NCI-H2081 treated with DMSO at 0.1 percent for 48 hours (cell line): ENCODE data around the gene ADCY5.

ENCODE experiments used
- DNase-seq: peaks from one replicate; lab custom pipeline; 2025; lab: John Stamatoyannopoulos, UW

ADCY5 gene

DNA sequence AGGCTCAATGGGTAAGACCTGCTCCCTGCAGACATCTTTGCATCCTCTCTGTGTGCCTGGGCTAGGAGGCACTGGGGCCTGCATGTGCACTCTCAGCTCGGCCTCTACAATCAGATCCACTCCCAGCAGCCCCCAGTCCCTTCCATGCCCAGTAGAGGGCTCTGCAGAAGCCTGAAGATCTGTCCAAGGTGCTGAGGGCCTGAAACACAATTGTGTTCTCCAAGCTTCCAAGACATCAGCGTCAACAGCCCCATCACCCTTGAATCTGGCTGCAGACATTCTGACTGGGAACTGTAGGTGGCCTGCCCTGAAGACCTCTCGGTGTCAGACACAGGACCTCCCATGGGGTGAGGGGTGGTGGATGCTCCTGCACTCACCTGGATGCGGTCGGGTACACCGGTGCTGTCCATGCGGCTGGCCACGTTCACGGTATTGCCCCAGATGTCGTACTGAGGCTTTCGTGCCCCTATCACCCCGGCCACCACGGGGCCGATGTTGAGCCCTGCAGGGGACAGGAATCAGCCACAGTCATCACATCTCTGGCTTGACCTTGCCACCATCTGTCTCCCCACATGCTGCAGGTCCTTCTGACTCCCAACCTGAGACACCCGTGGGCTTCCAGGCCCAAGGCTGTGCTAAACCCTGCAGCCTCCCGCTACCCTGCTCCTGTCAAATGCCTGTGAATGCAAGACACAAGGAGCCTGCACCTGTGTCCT is 162.4 kb downstream of the ADCY5 start:
- DNase-seq = no peak

- DNase-seq = no peak
Measured at GRCh38 chr3:123285931-123286307, 163.0 kb downstream of the ADCY5 start.

DNA sequence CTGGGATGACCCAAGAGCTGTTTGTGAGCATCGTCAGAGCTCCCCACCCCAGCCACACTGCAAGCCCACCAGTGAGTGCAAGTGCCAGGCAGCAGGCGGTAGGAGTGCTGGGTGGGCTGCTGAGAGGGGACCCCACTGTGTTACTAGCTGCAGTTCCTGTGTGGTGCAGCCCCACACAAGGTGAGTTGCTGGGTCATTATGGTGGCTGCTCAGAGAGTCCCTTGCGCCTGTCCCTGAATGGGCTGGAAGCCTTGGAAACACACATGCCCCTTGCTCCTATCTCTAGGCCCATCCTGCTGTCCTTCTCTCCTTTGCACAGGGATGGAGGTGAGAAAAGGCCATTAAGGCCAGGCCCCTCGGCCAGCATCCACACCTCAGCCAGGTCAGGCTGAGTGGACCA is 163.4 kb downstream of the ADCY5 start:
- no peak for DNase-seq

DNA sequence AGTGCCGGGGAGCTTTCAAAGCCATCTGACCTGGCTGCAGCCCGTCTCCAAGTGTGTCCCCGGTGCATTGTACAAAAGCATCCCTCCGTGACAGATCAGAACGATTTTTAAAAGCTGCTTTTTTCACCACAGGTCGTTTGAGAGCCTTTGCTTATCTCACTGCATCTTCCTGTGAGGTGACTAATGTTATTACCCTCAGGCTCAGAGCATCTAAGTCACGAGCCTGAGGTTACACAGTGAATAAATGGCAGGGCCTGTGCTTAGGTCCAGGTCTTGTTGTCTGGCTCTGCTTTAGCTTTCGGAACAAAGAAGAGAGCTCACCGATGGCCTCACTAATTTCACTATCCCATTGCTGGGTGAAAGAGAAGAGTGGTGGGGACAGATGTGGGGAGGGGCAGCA is 163.8 kb downstream of the ADCY5 start:
- no peak for DNase-seq

GRCh38 chr3:123284399-123285010 is 164.4 kb downstream of the ADCY5 start:
- no peak for DNase-seq

GRCh38 chr3:123283657-123284398 is 165.1 kb downstream of the ADCY5 start:
- DNase-seq = no peak

- no peak for DNase-seq
Measured at GRCh38 chr3:123283074-123283473, 165.8 kb downstream of the ADCY5 start.

GRCh38 chr3:123282461-123282860 is 166.4 kb downstream of the ADCY5 start:
- DNase-seq = no peak

DNA sequence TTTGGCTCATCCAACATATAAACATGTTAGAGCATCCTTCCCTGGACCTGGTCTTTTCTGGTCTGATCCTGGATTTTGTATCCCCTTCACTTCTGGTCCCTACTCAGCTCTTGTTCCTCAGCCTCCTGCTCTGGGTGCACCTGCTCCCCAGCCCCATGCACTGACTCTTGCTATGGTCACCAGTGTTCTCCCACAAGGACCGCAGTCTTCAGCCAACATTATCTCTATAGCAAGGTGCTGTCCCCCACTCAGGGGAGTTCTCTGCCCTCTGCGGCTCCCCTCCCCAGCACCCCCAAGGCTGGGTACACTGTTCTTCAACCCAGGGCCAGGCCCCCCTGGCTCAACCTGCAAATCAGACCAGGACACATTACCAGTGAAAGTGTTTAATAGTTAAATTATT is 167.0 kb downstream of the ADCY5 start:
- no peak for DNase-seq

GRCh38 chr3:123281406-123281805 is 167.5 kb downstream of the ADCY5 start:
- DNase-seq = no peak

- no peak for DNase-seq
Measured at GRCh38 chr3:123279121-123279520, 169.8 kb downstream of the ADCY5 start.

DNA sequence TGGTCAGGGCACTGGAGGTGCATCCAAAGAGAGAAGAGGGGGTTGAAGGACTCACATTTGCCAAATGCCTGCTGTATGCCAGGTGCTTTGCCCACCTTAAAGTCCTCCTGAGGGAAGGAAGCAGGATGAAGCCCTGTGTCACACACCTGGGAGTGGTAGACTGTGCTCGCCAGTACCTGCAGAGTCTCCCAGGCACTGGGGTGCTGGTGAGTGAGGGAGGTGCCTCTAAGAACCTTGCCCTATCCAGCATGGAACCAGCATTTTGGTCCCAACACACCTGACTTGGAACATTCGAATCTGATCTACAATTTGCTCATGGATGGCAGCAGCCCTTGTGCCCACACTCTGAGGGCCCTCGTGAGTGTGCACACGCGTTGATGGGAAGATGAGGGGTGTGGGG is 170.4 kb downstream of the ADCY5 start:
- DNase-seq = no peak

DNA sequence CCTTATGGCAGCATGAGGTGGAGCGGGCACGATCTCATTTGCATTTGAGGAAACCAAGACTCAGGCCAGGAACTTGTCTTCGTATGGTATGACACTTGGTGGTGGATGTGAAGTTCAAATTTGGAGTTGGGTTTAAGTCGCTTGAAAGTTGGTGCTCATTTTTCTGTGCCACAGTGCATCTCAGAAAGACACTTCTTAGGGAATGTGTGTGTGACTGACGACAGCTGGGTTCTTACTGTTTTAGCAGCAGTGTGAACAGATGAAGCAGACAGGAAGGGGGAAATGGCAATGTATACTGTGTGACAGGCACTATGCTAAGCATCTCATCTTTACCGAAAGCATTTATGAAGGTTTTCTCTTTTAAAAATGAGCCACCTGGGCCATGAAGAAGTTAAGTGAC is 171.8 kb downstream of the ADCY5 start:
- DNase-seq = no peak

DNA sequence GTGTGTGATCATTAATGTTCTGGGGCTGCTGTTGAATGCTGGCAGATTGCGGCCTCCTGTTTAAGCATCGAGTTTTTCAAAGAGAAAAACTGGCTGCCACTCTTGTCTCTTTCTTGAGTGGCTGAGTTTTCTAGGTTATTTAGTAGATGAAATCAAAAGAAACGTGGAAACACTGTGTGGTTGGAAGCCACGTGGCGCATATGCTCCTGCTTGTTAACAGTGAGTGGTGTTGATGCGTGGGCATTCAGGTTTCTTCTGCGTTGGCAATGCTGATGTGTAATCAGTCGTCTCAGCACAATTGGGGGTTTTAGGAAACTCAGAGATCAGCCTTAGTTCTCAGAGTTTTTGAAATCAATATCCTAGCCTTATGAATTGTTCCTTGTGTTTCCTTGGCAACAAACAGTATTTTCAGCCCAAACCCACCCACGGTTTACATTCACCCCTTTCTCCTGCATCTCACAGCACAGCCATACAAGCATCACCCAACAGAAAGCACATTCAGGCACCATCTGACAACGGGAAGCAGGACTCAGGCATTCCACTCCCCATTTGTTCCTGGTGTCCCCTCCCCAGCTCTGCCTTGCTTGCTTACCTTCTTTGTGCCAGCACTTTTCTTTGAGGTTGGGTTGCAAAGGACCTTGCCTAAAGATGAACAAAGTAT is 172.4 kb downstream of the ADCY5 start:
- no peak for DNase-seq

- DNase-seq = no peak
Measured at GRCh38 chr3:123275691-123276090, 173.2 kb downstream of the ADCY5 start.

- no peak for DNase-seq
Measured at GRCh38 chr3:123272547-123272946, 176.3 kb downstream of the ADCY5 start.

DNA sequence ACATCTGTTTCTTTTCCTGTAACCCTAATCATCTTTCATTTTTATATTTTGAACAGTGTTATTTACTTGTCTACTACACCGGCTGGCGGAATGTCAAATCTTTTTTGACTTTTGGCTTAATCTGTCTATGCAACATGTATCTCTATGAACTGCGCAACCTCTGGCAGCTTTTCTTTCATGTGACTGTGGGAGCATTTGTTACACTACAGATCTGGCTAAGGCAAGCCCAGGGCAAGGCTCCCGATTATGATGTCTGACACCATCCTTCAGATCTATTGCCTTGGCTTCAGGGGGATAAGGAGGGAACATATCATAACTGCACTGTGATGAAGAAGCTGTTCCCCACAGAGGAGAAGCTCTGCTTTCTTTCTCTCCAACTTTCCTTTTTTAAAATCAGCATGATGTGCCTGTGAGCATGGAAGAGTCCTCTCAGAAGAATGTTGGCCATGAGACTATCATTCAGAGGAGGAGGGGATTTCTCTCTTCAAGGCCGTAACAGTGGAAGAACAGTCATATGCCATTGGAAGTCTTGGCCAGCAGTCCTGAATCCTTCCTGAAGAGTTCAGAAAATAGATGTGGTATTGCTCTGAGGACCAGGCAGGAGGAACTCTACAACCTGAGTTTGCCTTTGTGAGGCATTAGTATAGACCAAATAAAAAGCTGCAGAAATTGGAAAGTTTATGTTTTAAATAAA is 177.3 kb downstream of the ADCY5 start:
- DNase-seq = no peak

- no peak for DNase-seq
Measured at GRCh38 chr3:123270818-123271217, 178.1 kb downstream of the ADCY5 start.

DNA sequence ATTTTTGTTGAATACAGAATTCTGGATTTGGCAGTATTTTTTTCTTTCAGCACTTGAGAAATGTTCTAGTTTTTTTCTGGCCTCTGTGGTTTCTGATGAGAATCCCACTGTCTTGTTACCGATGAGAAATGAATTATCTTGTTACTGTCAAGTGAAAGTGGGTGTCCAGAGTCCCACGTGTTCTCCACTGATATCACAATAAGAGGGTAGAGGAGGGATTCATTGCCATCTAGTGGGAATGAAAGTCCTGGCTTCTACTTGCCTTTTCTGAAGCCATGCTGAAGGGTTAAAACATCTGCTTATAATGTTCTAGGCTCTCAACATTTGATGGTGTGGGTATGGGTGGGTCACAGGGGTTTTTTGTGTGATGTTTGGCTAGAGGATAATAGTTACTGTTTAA is 181.1 kb downstream of the ADCY5 start:
- no peak for DNase-seq

DNA sequence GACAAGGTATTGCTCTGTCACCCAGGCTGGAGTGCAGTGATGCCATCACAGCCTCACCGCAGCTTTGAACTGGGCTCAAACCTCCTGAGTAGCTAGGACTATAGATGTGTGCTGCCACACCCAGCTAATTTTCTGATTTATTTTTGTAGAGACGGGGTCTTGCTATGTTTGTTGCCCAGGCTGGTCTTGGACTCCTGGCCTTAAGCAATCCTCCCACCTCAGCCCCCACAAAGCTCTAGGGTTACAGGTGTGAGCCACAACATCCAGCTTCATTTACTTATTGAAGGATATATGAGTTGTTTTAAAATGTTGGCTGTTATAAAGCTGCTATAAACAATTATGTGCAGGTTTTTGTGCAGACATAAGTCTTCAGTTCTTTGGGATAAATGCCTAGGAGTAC is 184.9 kb downstream of the ADCY5 start:
- no peak for DNase-seq

GRCh38 chr3:123262868-123263267 is 186.0 kb downstream of the ADCY5 start:
- DNase-seq = no peak

DNA sequence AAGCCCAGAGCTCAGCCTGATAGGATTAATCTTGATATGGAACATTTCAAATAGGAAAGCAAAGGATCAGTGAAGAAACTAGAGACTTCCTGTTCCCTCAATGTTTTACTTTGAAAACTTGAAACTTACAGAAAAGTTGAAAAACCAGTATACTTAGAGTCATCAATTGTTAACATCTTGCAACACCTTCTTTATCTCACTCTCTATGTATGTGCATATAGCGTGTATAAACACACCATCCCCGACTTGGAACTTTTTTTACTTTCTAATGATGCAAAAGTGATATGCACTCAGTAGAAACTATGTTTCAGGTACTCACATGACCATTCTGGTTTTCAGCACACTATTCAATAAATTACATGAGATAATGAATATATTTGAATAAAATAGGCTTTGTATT is 186.7 kb downstream of the ADCY5 start:
- no peak for DNase-seq
